Ovary (tissue), 9 donors: ENCODE results near the gene WNT7B. TPM values are rescaled to one million over a fixed set of nuclear protein-coding genes. Genes with fewer than 3 reads are reported as not detected.

Experiments used
- DNase-seq, 5 donors: peaks; one replicate each; pipeline ENCODE4 v3.0.0-alpha.2; 2019 to 2020
- H3K27ac ChIP-seq, 2 donors: fragments of 200-600 bp; one replicate each; pipeline versions ENCODE4 v1.5.1 to v1.8.0; 2019 to 2022
- H3K27me3 ChIP-seq: fragments of 200-600 bp; one replicate; pipeline ENCODE4 v1.8.0; 2022
- H3K36me3 ChIP-seq: fragments of 200-600 bp; sonication (generic); one replicate; pipeline ENCODE4 v1.5.1; 2019
- H3K4me1 ChIP-seq: one replicate; pipeline ENCODE4 v1.8.1; 2013; ENCODE audit warnings: mild to moderate bottlenecking, moderate library complexity; ENCODE audit not compliant: insufficient read depth
- H3K4me3 ChIP-seq: fragments of 200-600 bp; sonication (generic); one replicate; pipeline ENCODE4 v1.5.1; 2017
- H3K9me3 ChIP-seq, 2 donors: fragments of 200-600 bp in 1 of 2; sonication (generic) in 1 of 2; one replicate each; pipeline versions ENCODE4 v1.5.1 to v1.8.1; 2013 to 2019; ENCODE audit warnings: mild to moderate bottlenecking in 1 of 2, moderate library complexity in 1 of 2
- CTCF ChIP-seq, 3 donors: fragments of 450-650 bp in 2 of 3; fragments of 200-600 bp in 1 of 3; IDR thresholded peaks; one replicate each; pipeline versions ENCODE4 v1.5.1 to v1.8.0; 2016 to 2022; ENCODE audit warnings: antibody characterized with exemption in 3 of 3, mild to moderate bottlenecking in 1 of 3
- EP300 ChIP-seq: sonication (generic); formaldehyde crosslinking; IDR thresholded peaks from one replicate; pipeline ENCODE4 v1.6.1; 2017; ENCODE audit warnings: antibody characterized with exemption
- POLR2A ChIP-seq: fragments of 450-650 bp; IDR thresholded peaks from one replicate; pipeline ENCODE4 v1.6.1; 2017; ENCODE audit warnings: antibody characterized with exemption, mild to moderate bottlenecking, moderate library complexity
- WGBS, 3 donors: extraction: QIAGEN DNeasy Blood & Tissue Kit in 1 of 3; methylation state at CpG; one replicate each; pipeline versions ENCODE4 v1.1.5 to v1.1.7; 2013 to 2017; 5-methylcytosine and 5-hydroxymethylcytosine counted together
- intact Hi-C, 4 donors: fragments of 100-400 bp; cut with DNase I; formaldehyde crosslinking; loops; one replicate each; pipeline versions ENCODE4 v1.11.0 to v1.15.1; 2022 to 2023
- polyA plus RNA-seq, 2 donors: library from polyadenylated mRNA; stranded (reverse); fragments of 200-250 nt in 1 of 2; fragments of 350-450 nt in 1 of 2; fragmentation: Illumina TruSeq in 1 of 2; extraction: RNeasy Lipid Tissue Mini Kit (QIAGEN cat#74804) in 1 of 2; gene quantifications; one replicate each; pipeline ENCODE4 v1.2.3, GENCODE V29; 2013 to 2014
- total RNA-seq, 7 donors: library from RNA; depleted of rRNA in 2 of 7; stranded (reverse); fragments of >200 nt in 2 of 7; fragmentation: NEBNext Ultra II Directional in 3 of 7; extraction: Animal tissue kit (Norgen Biotek cat#: 25700) in 3 of 7; gene quantifications; one replicate each; pipeline versions ENCODE4 v1.1.0 to v1.2.4, GENCODE V29; 2016 to 2023
- donor health status: DM: no; HTN: no; CAD: no; lungs with moderate emphysema.
- donor health status: DM: no; HTN: no; CAD: no.
- donor health status: Bipolar disorder and iron deficiency.
- donor health status: DM: yes; HTN: yes; CAD: no.
- donor health status: DM: no; HTN: no; CAD: no.
- donor health status: DM: yes; HTN: yes; CAD: no.

The WNT7B gene
- total and polyA plus RNA-seq, 9 donors = 0.22 to 2.5 (median 0.59) TPM; not detected in 5

GRCh38 chr22:45975164-45976161, 1.5 kb downstream of the WNT7B start:
- WGBS, 3 donors = 2% methylated on average over 63 to 80 of the region's 80 CpGs
- no peak for DNase-seq
- H3K36me3 ChIP-seq = no peaks in the 10 kb centered on the region
- no peaks in the 10 kb centered on the region for H3K9me3 ChIP-seq
- H3K27ac ChIP-seq = no peak overlapping the region
- no peak for TF ChIP-seq CTCF (IDR thresholded peaks at IDR 0.05)
- TF ChIP-seq EP300 = no peak
- TF ChIP-seq POLR2A = no peak
- intact Hi-C loops = loop anchor here in 1 of 4 donors (2.0 kb wide), 1 partner anchor 397 kb away; no protein-coding TSS in a partner anchor
- H3K4me1 ChIP-seq = peaks cover 11% of the 10 kb centered on the region
- H3K27me3 ChIP-seq = peaks cover 5% of the 10 kb centered on the region
- H3K4me3 ChIP-seq = no peak overlapping the region

GRCh38 chr22:45974498-45974897, 2.5 kb downstream of the WNT7B start:
- Histone ChIP-seq H3K27ac (no peak overlapping the region), H3K4me1 (peaks cover 11% of the 10 kb centered on the region), H3K36me3 (no peaks in the 10 kb centered on the region), H3K27me3 (peaks cover 5% of the 10 kb centered on the region), H3K9me3 (no peaks in the 10 kb centered on the region), H3K4me3 (no peak overlapping the region)
- TF ChIP-seq CTCF (IDR thresholded peaks at IDR 0.05) (no peak), POLR2A (no peak), EP300 (no peak)
- 17 to 38% (median 30%) methylated on average over 4 of the region's 4 CpGs for WGBS, 3 donors
- no peak for DNase-seq
- intact Hi-C loops = no loop called here

- 66 to 72% (median 72%) methylated on average over 10 of the region's 10 CpGs for WGBS, 3 donors
- H3K4me1 ChIP-seq = peaks cover 9% of the 10 kb centered on the region
- no peaks in the 10 kb centered on the region for H3K9me3 ChIP-seq
- H3K27ac ChIP-seq = no peak overlapping the region
- DNase-seq = no peak
- TF ChIP-seq EP300 (no peak), POLR2A (no peak), CTCF (IDR thresholded peaks at IDR 0.05) (no peak)
- no peak overlapping the region for H3K4me3 ChIP-seq
- intact Hi-C loops = no loop called here
- H3K36me3 ChIP-seq = no peaks in the 10 kb centered on the region
- H3K27me3 ChIP-seq = peaks cover 5% of the 10 kb centered on the region
These were observed 4.1 kb downstream of the WNT7B start for GRCh38 chr22:45972889-45973253.

- WGBS, 3 donors = 7 to 10% (median 10%) methylated on average over 53 to 83 of the region's 83 CpGs
- peaks cover 9% of the 10 kb centered on the region for H3K4me1 ChIP-seq
- TF ChIP-seq EP300 = no peak
- TF ChIP-seq CTCF (IDR thresholded peaks at IDR 0.05) = no peak
- no peak for TF ChIP-seq POLR2A
- no peak overlapping the region for H3K27ac ChIP-seq
- no peaks in the 10 kb centered on the region for H3K36me3 ChIP-seq
- H3K9me3 ChIP-seq = no peaks in the 10 kb centered on the region
- DNase-seq = no peak
- no peak overlapping the region for H3K4me3 ChIP-seq
- intact Hi-C loops = no loop called here
- H3K27me3 ChIP-seq = peaks cover 5% of the 10 kb centered on the region
These were observed 4.7 kb downstream of the WNT7B start for GRCh38 chr22:45972091-45972888.
